ENCODE results near the gene C10orf71.

Gene C10orf71

GRCh38 chr10:49353026-49353894, 54.3 kb downstream of the C10orf71 start:
- no peak for DNase-seq
- Histone ChIP-seq H3K4me1 (no peaks in the 10 kb centered on the region), H3K27me3 (no peaks in the 10 kb centered on the region), H3K4me3 (no peak overlapping the region), H3K27ac (no peak overlapping the region), H3K9me3 (peaks cover 0 to 15% (median 13%) of the 10 kb centered on the region in 3 donors), H3K36me3 (no peaks in the 10 kb centered on the region)
- no peak for TF ChIP-seq CTCF (IDR thresholded peaks at IDR 0.05)
- intact Hi-C loops (cut with DNase I; ENCODE audit: low total_unique reads): no loop called here

- Histone ChIP-seq H3K4me1 (no peaks in the 10 kb centered on the region), H3K9me3 (peaks cover 0 to 15% (median 13%) of the 10 kb centered on the region in 3 donors), H3K27me3 (no peaks in the 10 kb centered on the region), H3K4me3 (no peak overlapping the region), H3K27ac (no peak overlapping the region), H3K36me3 (no peaks in the 10 kb centered on the region)
- DNase-seq: no peak
- no peak for TF ChIP-seq CTCF (IDR thresholded peaks at IDR 0.05)
- intact Hi-C loops (cut with DNase I; ENCODE audit: low total_unique reads): no loop called here
These were observed 55.1 kb downstream of the C10orf71 start for GRCh38 chr10:49353895-49354566.

GRCh38 chr10:49354593-49354992, 55.6 kb downstream of the C10orf71 start:
- intact Hi-C loops (cut with DNase I; ENCODE audit: low total_unique reads): no loop called here
- DNase-seq: no peak
- TF ChIP-seq CTCF (IDR thresholded peaks at IDR 0.05): no peak
- H3K36me3 ChIP-seq: no peaks in the 10 kb centered on the region
- peaks cover 0 to 12% (median 9%) of the 10 kb centered on the region in 3 donors for H3K9me3 ChIP-seq
- no peak overlapping the region for H3K27ac ChIP-seq
- H3K4me1 ChIP-seq: no peaks in the 10 kb centered on the region
- H3K4me3 ChIP-seq: no peak overlapping the region
- no peaks in the 10 kb centered on the region for H3K27me3 ChIP-seq

- intact Hi-C loops (cut with DNase I; ENCODE audit: low total_unique reads): no loop called here
- no peak for TF ChIP-seq CTCF (IDR thresholded peaks at IDR 0.05)
- no peak overlapping the region for H3K4me3 ChIP-seq
- DNase-seq: no peak
- no peaks in the 10 kb centered on the region for H3K27me3 ChIP-seq
- H3K9me3 ChIP-seq: peaks cover 0 to 6% (median 2%) of the 10 kb centered on the region in 3 donors
- H3K36me3 ChIP-seq: no peaks in the 10 kb centered on the region
- H3K27ac ChIP-seq: no peak overlapping the region
- H3K4me1 ChIP-seq: peaks cover 0 to 5% (median 2%) of the 10 kb centered on the region in 4 donors
These were observed 56.3 kb downstream of the C10orf71 start for GRCh38 chr10:49355221-49355620.

- no peak overlapping the region for H3K27ac ChIP-seq
- H3K36me3 ChIP-seq: no peaks in the 10 kb centered on the region
- H3K27me3 ChIP-seq: no peaks in the 10 kb centered on the region
- intact Hi-C loops (cut with DNase I; ENCODE audit: low total_unique reads): no loop called here
- peaks cover 0 to 11% (median 8%) of the 10 kb centered on the region in 4 donors for H3K4me1 ChIP-seq
- TF ChIP-seq CTCF (IDR thresholded peaks at IDR 0.05): no peak
- DNase-seq: no peak
- no peaks in the 10 kb centered on the region for H3K9me3 ChIP-seq
- no peak overlapping the region for H3K4me3 ChIP-seq
These were observed 57.2 kb downstream of the C10orf71 start for GRCh38 chr10:49356181-49356580.

All from tibial artery (tissue), 4 donors.